Adrenal gland (tissue), 5 donors: Measurements from ENCODE around the gene RTF2.

Experiments
- POLR2A ChIP-seq, 2 donors: fragments of 450-650 bp; IDR thresholded peaks; one replicate each; pipeline ENCODE4 v1.6.1; 2017; ENCODE audit warnings: antibody characterized with exemption in 2 of 2, mild to moderate bottlenecking in 2 of 2, moderate library complexity in 1 of 2
- TF ChIP-seq, protein P1 (sequence below), 6 experiments: fragments of 450-650 bp in 4 of 6; fragments of 200-600 bp in 2 of 6; sonication (generic) in 1 of 6; IDR thresholded peaks; 1 replicate in 5 of 6; 2 replicates in 1 of 6; pipeline versions ENCODE4 v1.5.1 to v1.8.0; 2016 to 2021; ENCODE audit warnings: antibody characterized with exemption in 6 of 6, mild to moderate bottlenecking in 2 of 6, moderate library complexity in 1 of 6
- donor health status: DM: no; HTN: no; CAD: no.

DNA sequence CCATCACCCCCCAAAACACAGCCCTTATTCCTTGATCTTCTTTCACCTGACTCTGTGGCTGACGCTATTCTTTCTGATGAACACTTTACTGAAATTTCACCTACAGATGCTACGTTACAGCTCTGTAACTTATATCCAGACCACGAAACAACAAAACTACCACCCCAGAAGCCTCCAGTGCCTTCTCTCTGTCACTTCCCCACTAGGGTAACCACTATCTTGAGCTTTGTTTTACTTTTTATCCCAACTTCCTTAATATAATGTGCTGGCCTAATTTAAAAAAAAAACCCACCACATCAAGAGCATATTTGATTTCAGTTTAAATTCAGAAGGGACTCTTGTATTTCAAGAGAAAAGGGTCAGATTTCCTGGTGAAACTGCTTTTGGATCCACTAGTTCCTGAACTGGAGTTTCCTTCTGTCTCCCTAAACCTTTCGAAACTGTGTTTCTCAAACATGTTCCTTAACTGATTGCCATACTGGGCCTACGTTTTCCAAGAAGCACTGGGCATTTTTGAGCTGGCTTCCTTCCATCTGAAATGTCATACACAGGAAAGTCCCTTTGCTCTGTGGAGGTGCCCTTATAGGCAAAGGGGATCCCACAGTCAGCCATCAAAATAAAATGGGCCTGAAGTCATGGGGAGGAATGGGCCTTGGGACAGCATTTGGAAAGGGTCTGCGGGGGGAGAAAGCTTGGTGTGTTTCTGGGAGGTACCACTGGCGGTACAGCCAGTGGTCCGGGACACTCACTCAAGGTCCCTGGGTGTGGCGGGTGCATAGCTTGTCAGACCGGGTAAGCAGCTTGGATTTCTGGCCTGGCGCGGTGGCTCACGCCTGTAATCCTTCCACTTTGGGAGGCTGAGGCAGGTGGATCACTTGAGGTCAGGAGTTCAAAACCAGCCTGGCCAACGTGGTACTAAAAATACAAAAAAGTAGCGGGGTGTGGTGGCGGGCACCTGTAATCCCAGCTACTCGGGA is 25.8 kb upstream of the RTF2 start:
- TF ChIP-seq, protein P1, sequence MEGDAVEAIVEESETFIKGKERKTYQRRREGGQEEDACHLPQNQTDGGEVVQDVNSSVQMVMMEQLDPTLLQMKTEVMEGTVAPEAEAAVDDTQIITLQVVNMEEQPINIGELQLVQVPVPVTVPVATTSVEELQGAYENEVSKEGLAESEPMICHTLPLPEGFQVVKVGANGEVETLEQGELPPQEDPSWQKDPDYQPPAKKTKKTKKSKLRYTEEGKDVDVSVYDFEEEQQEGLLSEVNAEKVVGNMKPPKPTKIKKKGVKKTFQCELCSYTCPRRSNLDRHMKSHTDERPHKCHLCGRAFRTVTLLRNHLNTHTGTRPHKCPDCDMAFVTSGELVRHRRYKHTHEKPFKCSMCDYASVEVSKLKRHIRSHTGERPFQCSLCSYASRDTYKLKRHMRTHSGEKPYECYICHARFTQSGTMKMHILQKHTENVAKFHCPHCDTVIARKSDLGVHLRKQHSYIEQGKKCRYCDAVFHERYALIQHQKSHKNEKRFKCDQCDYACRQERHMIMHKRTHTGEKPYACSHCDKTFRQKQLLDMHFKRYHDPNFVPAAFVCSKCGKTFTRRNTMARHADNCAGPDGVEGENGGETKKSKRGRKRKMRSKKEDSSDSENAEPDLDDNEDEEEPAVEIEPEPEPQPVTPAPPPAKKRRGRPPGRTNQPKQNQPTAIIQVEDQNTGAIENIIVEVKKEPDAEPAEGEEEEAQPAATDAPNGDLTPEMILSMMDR (IDR thresholded peaks at IDR 0.05) = no peak
- no peak for TF ChIP-seq POLR2A (IDR thresholded peaks at IDR 0.05)
